Activated naive CD8-positive, alpha-beta T cell (primary cell): ENCODE results near the gene GJB1.

Experiments
- H3K27ac Mint-ChIP-seq: one replicate; pipeline ENCODE4 v1.8.0; 2021; ENCODE audit warnings: mixed read lengths
- H3K27me3 Mint-ChIP-seq: one replicate; pipeline ENCODE4 v1.8.0; 2021; ENCODE audit warnings: mixed read lengths
- H3K36me3 Mint-ChIP-seq: one replicate; pipeline ENCODE4 v1.8.0; 2021; ENCODE audit warnings: mixed read lengths
- H3K4me1 Mint-ChIP-seq: one replicate; pipeline ENCODE4 v1.8.0; 2021; ENCODE audit warnings: low read depth, mixed read lengths
- H3K4me3 Mint-ChIP-seq: one replicate; pipeline ENCODE4 v1.8.0; 2021; ENCODE audit warnings: mild to moderate bottlenecking, mixed read lengths
- H3K9me3 Mint-ChIP-seq: one replicate; pipeline ENCODE4 v1.8.0; 2021; ENCODE audit warnings: low read depth, mixed read lengths

GJB1 gene

DNA sequence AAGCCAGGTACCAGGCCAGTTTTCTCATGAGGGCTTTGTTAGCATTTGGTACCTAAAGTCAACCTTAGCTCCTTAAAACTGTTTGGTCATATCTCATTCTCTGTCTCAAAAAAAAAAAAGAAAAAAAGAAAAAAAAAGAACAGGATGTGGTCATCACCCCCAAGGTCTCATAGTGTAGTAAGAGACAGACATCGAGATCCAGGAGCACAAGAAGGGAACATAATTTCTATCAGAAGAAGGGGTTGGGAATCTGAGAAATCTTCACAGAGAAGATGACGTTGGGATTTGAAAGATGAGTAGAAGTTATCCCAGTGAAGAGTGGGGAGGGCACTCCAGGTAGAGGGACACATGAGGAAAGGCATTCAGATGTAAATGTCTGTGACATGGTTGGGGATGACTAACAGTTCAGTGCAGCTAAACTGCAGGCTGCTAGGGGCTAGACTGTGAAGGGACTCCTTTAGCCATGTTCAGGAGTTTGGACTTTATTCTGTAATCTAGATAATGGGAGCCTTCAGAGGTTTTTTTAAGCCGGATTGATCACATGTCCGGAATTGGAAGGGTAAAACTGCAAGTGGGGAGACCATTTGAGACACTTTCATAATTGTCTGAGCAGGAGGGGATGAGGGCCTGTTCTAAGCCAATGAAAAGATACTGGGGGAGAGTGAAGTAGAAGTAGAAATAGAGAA, 26.9 kb upstream of the GJB1 start:
- H3K36me3 Mint-ChIP-seq, result peaks cover under 1% of the 10 kb centered on the region
- H3K9me3 Mint-ChIP-seq, result no peaks in the 10 kb centered on the region
- peak overlapping the region; percentile 99 for H3K27ac Mint-ChIP-seq
- H3K4me1 Mint-ChIP-seq, result peaks cover 35% of the 10 kb centered on the region
- no peaks in the 10 kb centered on the region for H3K27me3 Mint-ChIP-seq
- peak overlapping the region; percentile 98 for H3K4me3 Mint-ChIP-seq

DNA sequence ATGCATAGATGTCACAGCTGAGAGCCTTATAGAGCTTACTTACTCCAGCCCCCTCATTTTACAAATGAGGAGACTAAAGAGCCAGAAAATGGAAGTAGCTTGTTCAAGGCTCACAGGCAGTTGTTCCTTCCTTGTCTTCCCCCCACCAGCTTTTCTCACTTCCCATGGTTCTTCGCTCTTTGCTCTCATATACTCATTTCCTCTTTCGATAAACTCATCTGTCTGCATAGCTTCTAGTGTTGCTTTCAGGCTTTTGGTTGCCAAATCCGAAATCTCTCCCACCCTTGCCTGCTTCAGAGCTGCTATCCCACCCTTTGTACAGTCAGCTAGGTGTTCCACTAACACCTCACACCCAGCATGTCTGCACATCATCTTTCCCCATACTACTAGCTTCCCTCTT, 25.0 kb upstream of the GJB1 start:
- H3K4me3 Mint-ChIP-seq, result peak overlapping the region; percentile 95
- no peaks in the 10 kb centered on the region for H3K9me3 Mint-ChIP-seq
- no peaks in the 10 kb centered on the region for H3K27me3 Mint-ChIP-seq
- H3K36me3 Mint-ChIP-seq, result no peaks in the 10 kb centered on the region
- H3K27ac Mint-ChIP-seq, result peak overlapping the region; percentile 92
- H3K4me1 Mint-ChIP-seq, result peaks cover 26% of the 10 kb centered on the region

- peaks cover 21% of the 10 kb centered on the region for H3K4me1 Mint-ChIP-seq
- no peaks in the 10 kb centered on the region for H3K36me3 Mint-ChIP-seq
- peak overlapping the region; percentile 4 for H3K4me3 Mint-ChIP-seq
- no peak overlapping the region for H3K27ac Mint-ChIP-seq
- H3K27me3 Mint-ChIP-seq, result no peaks in the 10 kb centered on the region
- no peaks in the 10 kb centered on the region for H3K9me3 Mint-ChIP-seq
These were observed 23.6 kb upstream of the GJB1 start for GRCh38 chrX:71199252-71200008.

DNA sequence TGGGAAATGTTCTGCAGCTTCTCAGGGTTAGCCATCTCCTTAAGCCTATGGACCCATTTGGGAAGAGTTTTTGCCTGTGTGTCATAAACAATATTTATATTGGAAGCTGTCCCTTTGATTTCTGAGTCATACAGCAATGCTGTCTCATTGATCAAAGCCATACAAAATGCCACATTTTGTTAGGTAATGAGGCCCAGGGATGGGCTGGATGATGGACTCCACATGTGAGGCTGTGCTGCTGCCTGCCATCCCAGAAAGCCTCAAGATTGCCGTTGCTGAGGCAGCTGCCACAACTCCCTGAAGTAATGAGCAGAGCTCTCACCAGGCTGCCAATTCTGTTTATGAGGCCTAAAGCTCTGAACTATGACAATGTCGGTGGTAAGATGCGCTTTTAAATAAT, 12.2 kb upstream of the GJB1 start:
- Mint-ChIP-seq H3K27me3 (no peaks in the 10 kb centered on the region), H3K4me1 (no peaks in the 10 kb centered on the region), H3K36me3 (no peaks in the 10 kb centered on the region), H3K4me3 (no peak overlapping the region), H3K9me3 (no peaks in the 10 kb centered on the region), H3K27ac (no peak overlapping the region)

- Mint-ChIP-seq H3K27ac (no peak overlapping the region), H3K27me3 (no peaks in the 10 kb centered on the region), H3K4me3 (no peak overlapping the region)
These were observed 10.5 kb upstream of the GJB1 start for GRCh38 chrX:71212536-71212935.

GRCh38 chrX:71214152-71214551, 8.9 kb upstream of the GJB1 start:
- no peak overlapping the region for H3K27ac Mint-ChIP-seq
- no peak overlapping the region for H3K4me3 Mint-ChIP-seq
- H3K36me3 Mint-ChIP-seq, result no peaks in the 10 kb centered on the region
- H3K27me3 Mint-ChIP-seq, result no peaks in the 10 kb centered on the region
- H3K4me1 Mint-ChIP-seq, result peaks cover 6% of the 10 kb centered on the region
- H3K9me3 Mint-ChIP-seq, result no peaks in the 10 kb centered on the region

More at GRCh38 chrX:71212536-71212935, 10.5 kb upstream of the GJB1 start:
- H3K9me3 Mint-ChIP-seq, result no peaks in the 10 kb centered on the region
- peaks cover 6% of the 10 kb centered on the region for H3K4me1 Mint-ChIP-seq
- H3K36me3 Mint-ChIP-seq, result no peaks in the 10 kb centered on the region

DNA sequence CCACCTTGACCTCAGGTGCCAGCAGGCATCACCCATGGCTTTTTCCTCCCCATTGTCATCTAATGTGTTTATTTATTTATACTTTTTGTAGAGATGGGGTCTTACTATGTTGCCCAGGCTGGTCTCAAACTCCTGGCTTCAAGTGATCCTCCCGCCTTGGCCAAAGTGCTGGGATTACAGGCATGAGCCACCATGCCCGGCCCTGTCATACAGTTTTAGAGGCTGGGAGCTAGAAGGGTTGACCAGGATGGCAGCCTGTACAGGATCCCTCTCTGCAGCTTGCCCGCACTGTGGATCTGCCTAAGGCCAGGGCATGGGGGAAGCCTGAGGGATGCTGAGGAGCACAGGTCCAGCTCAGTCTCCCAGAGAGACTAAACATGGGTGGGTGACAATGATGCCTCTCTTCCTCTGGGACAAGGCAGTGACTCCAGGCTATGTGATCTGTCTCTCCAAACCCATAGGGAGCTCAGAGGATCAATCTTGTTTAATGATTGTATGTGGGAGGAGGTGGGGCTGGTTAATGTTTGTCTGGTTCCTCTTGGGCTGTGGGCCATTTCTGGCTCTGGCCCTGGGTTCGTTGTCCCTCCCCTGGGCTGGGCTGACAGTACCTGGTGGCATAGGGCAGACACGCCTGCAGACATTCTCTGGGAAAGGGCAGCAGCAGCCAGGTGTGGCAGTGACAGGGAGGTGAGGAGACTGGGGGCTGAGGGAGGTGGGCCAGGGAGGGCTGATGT, 8.3 kb upstream of the GJB1 start:
- Mint-ChIP-seq H3K27ac (no peak overlapping the region), H3K4me3 (no peak overlapping the region), H3K36me3 (no peaks in the 10 kb centered on the region), H3K27me3 (no peaks in the 10 kb centered on the region), H3K4me1 (peaks cover 6% of the 10 kb centered on the region), H3K9me3 (no peaks in the 10 kb centered on the region)

DNA sequence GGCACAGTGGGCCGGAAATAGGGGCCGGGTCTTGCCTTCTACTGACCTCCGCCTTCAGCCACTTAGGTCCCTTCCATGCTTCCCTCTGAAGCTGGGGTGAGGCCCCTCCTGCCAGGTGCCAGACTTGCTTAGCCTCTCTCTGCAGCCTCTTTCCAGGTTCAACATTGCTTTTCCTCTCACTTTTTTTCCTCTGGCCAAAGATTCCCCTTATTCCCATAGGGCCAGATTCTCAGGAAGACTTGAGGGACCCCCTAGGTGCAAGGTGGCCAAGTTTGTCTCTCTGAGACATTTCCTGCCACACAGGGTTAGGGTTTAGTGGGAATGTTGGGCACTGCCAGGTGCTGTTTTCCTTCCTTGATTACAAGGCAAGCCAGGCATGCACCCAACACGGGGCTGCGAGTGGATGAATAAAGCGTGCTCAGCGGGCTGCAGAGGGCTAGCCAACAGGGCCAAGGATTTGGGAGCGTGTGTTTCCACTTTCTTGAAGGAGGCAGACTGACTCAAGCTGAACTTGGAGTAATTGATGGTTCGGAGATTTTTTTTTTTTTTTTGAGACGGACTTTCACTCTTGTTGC, 7.6 kb upstream of the GJB1 start:
- Mint-ChIP-seq H3K4me3 (no peak overlapping the region), H3K27ac (no peak overlapping the region), H3K36me3 (no peaks in the 10 kb centered on the region), H3K9me3 (no peaks in the 10 kb centered on the region), H3K27me3 (no peaks in the 10 kb centered on the region), H3K4me1 (peaks cover 6% of the 10 kb centered on the region)

GRCh38 chrX:71216485-71216884, 6.5 kb upstream of the GJB1 start:
- H3K4me1 Mint-ChIP-seq, result peaks cover 6% of the 10 kb centered on the region
- no peak overlapping the region for H3K4me3 Mint-ChIP-seq
- H3K27ac Mint-ChIP-seq, result no peak overlapping the region
- H3K27me3 Mint-ChIP-seq, result no peaks in the 10 kb centered on the region
- no peaks in the 10 kb centered on the region for H3K36me3 Mint-ChIP-seq
- no peaks in the 10 kb centered on the region for H3K9me3 Mint-ChIP-seq

GRCh38 chrX:71217298-71217697, 5.7 kb upstream of the GJB1 start:
- H3K4me3 Mint-ChIP-seq, result no peak overlapping the region
- no peaks in the 10 kb centered on the region for H3K36me3 Mint-ChIP-seq
- no peaks in the 10 kb centered on the region for H3K27me3 Mint-ChIP-seq
- no peaks in the 10 kb centered on the region for H3K9me3 Mint-ChIP-seq
- H3K27ac Mint-ChIP-seq, result no peak overlapping the region
- H3K4me1 Mint-ChIP-seq, result peaks cover 6% of the 10 kb centered on the region

DNA sequence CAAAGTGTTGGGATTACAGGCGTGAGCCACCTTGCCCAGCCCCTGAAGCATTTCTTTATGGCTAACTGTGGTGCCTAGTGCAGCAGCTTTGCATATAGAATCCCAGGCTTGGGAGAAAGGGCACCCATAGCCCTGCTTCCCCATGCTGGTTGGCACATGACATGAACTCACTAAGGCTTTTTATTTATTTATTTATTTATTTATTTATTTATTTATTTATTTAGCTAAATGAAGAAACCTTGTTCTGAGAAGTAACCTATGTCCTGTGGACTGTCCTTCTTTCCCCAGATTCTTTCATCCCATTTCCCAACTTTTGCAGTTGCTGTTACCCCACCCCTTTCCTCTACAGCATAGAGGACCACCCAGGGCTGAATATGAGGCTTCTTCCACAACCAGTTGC, 1.9 kb upstream of the GJB1 start:
- Mint-ChIP-seq H3K4me1 (peaks cover 4% of the 10 kb centered on the region), H3K4me3 (no peak overlapping the region), H3K9me3 (no peaks in the 10 kb centered on the region), H3K27me3 (no peaks in the 10 kb centered on the region), H3K27ac (no peak overlapping the region), H3K36me3 (no peaks in the 10 kb centered on the region)

- H3K36me3 Mint-ChIP-seq, result no peaks in the 10 kb centered on the region
- H3K4me1 Mint-ChIP-seq, result no peaks in the 10 kb centered on the region
- H3K27me3 Mint-ChIP-seq, result no peaks in the 10 kb centered on the region
- no peak overlapping the region for H3K27ac Mint-ChIP-seq
- H3K9me3 Mint-ChIP-seq, result no peaks in the 10 kb centered on the region
- no peak overlapping the region for H3K4me3 Mint-ChIP-seq
These were observed 1.2 kb downstream of the GJB1 start for GRCh38 chrX:71224098-71224708.

DNA sequence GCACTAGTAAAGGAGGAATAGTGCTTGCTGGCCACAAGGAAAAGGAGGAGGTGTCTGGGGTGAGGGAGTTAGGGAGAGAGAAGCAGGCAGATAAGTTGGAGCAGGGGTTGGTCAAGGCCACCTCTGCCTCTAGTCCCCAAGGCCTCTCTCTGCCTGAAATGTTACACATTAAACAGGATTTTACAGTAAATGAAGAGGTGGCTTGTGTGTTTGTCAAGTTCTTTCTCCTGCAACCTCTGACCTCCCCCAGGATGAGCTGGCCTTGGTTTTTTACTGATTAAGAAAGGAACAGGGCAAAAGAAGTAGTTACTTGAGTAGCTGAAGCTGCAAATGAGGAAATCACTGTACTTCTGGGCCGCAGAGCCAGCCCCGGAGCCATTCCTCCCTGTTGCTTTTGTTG, 2.0 kb downstream of the GJB1 start:
- no peak overlapping the region for H3K4me3 Mint-ChIP-seq
- H3K36me3 Mint-ChIP-seq, result no peaks in the 10 kb centered on the region
- no peaks in the 10 kb centered on the region for H3K9me3 Mint-ChIP-seq
- no peaks in the 10 kb centered on the region for H3K4me1 Mint-ChIP-seq
- H3K27ac Mint-ChIP-seq, result no peak overlapping the region
- H3K27me3 Mint-ChIP-seq, result no peaks in the 10 kb centered on the region

DNA sequence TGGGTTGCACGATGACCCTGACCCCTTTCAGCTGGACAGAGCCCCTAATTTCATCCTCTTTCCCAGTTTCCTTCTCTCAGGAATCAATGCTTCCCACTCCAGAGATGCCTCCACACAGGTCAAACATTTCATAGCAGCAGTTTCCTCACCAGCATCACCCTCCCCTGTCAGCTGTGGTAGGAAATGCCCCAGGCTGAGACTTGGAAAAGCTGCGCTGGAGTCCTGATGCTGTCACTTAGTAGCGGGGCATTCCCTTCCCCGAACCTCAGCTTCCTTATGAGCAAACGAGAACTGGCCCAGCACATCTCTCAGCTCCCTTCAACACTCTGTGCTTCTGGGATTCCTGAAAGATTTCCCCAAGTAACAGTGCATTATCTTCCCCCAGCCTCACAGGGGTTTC, 2.7 kb downstream of the GJB1 start:
- H3K36me3 Mint-ChIP-seq, result no peaks in the 10 kb centered on the region
- no peaks in the 10 kb centered on the region for H3K9me3 Mint-ChIP-seq
- H3K27ac Mint-ChIP-seq, result no peak overlapping the region
- no peak overlapping the region for H3K4me3 Mint-ChIP-seq
- no peaks in the 10 kb centered on the region for H3K4me1 Mint-ChIP-seq
- no peaks in the 10 kb centered on the region for H3K27me3 Mint-ChIP-seq
